Measurements from ENCODE around the gene AOX1. TPM values are rescaled to one million over a fixed set of nuclear protein-coding genes. Genes with fewer than 3 reads are reported as not detected.
A peak's percentile ranks its signal among the peaks of the same experiment; 100 is the strongest.

Gene AOX1
- total and polyA plus RNA-seq, 2 of the 8 experiments (the other 6 are each of a cell fraction or from before 2014, with no cell fraction given): 5.6 to 8.3 TPM

DNA sequence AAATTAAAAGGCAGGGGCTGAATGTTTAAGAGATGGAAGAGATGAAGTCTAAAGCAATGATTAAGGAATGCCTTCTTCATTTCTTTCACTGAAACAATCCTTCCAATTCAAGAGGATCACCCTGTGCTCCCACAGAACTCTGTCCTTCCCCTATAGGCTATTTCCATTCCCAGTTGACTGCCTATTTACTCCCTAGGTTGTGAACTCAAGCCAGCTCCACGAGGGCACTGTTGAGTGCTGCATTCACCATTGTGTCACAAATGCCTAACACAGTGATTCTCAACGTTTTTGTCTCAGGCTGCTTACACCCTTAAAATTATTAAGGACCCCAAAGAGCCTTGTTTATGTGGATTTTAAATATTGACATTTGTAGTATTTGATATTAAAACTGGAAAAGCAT lies 112.4 kb downstream of the AOX1 start:
- no peak overlapping the region for H3K9ac ChIP-seq (replicated peaks in 1 of 4; ENCODE audit: extremely low read depth in 1 of 4, low read depth in 3 of 4, low read length in 3 of 4)
- H3K23ac ChIP-seq (ENCODE audit: insufficient read length): no peak overlapping the region
- H2BK20ac ChIP-seq (ENCODE audit: low read length): no peak overlapping the region
- no peak overlapping the region for H3K14ac ChIP-seq (ENCODE audit: insufficient read length)
- H3K4me3 ChIP-seq (ENCODE audit: extremely low read depth in 1 of 4, insufficient read depth in 2 of 4, low read depth in 3 of 4, low read length in 4 of 4): no peak overlapping the region
- DNase-seq (ENCODE audit: low read depth in 1 of 2, low spot score in 2 of 2): no peak
- FAIRE-seq: no peak
- H3K56ac ChIP-seq (replicated peaks; ENCODE audit: insufficient read length, low read depth, low read length): no peak overlapping the region
- no peak overlapping the region for H2BK12ac ChIP-seq (ENCODE audit: low read depth, low read length)
- H4K20me1 ChIP-seq (replicated peaks in 1 of 2; ENCODE audit: control insufficient read depth in 1 of 2, insufficient read depth in 2 of 2, low read length in 2 of 2): no peaks in the 10 kb centered on the region
- H4K8ac ChIP-seq (ENCODE audit: extremely low read depth, insufficient read depth, low read length): no peak overlapping the region
- H2BK15ac ChIP-seq (ENCODE audit: low read length): no peak overlapping the region
- H4K91ac ChIP-seq (replicated peaks; ENCODE audit: insufficient read length, low read length): no peak overlapping the region
- H3K27ac ChIP-seq (ENCODE audit: low read depth, low read length): no peak overlapping the region
- WGBS, 2 experiments (ENCODE audit: extremely low coverage in 1 of 2, insufficient coverage in 1 of 2, insufficient read length in 1 of 2, insufficient replicate concordance in 2 of 2, low coverage in 1 of 2, low lambda C conversion rate in 2 of 2, missing lambda C conversion rate in 1 of 2): 39% methylated on average over 2 of the region's 2 CpGs; no CpG with 5 or more reads in 1 of the 2 experiments
- H3K4me1 ChIP-seq (replicated peaks in 1 of 4; ENCODE audit: control insufficient read depth in 3 of 4, insufficient read depth in 4 of 4, low read length in 3 of 4): peaks cover 0 to 2% (median 0%) of the 10 kb centered on the region in 4 experiments; a peak in 2 of 7 replicates
- H2AK5ac ChIP-seq (ENCODE audit: low read depth, low read length): no peak overlapping the region
- no peak overlapping the region for H2AFZ ChIP-seq (ENCODE audit: low read length)
- H3K23me2 ChIP-seq (ENCODE audit: low read depth, low read length): no peaks in the 10 kb centered on the region
- H3K79me2 ChIP-seq (ENCODE audit: control insufficient read depth in 1 of 2, insufficient read depth in 2 of 2, low read length in 2 of 2): no peaks in the 10 kb centered on the region
- POLR2A ChIA-PET (ENCODE audit: partially characterized antibody): no interaction called here
- no peaks in the 10 kb centered on the region for H3K27me3 ChIP-seq (replicated peaks in 1 of 4; ENCODE audit: control insufficient read depth in 3 of 4, extremely low read depth in 1 of 4, insufficient read depth in 3 of 4, low read length in 3 of 4)
- no peaks in the 10 kb centered on the region for H3K36me3 ChIP-seq (ENCODE audit: control insufficient read depth in 2 of 4, insufficient read depth in 4 of 4, low read length in 3 of 4)
- no peak overlapping the region for H3K18ac ChIP-seq (ENCODE audit: extremely low read depth, low read length)
- no peak overlapping the region for H2BK5ac ChIP-seq (ENCODE audit: low read depth, low read length)
- H2BK120ac ChIP-seq (replicated peaks; ENCODE audit: low read depth, low read length): no peak overlapping the region
- CTCF ChIA-PET (ENCODE audit: partially characterized antibody): interaction anchor here (0.7 to 3.2 kb wide), 6 partner anchors 15 to 718 kb away, joined by 3 to 12 read pairs (median 3); no protein-coding TSS in a partner anchor
- no peak overlapping the region for H4K5ac ChIP-seq (ENCODE audit: insufficient read length, low read depth, low read length)
- no peak for TF ChIP-seq POLR2A (IDR thresholded peaks at IDR 0.05; ENCODE audit: control extremely low read depth in 1 of 2, low read depth in 2 of 2, low read length in 2 of 2)
- peak in 1 of 3 experiments; percentile 1; a peak in 1 of 4 replicates for TF ChIP-seq CTCF (IDR thresholded peaks at IDR 0.05; ENCODE audit: control extremely low read depth in 1 of 3, insufficient read depth in 1 of 3, low read depth in 1 of 3, low read length in 3 of 3)
- TF ChIP-seq RAD21 (IDR thresholded peaks at IDR 0.05 in 1 of 2, conservative IDR thresholded peaks at IDR 0.05 in 1 of 2; ENCODE audit: low read depth in 2 of 2, low read length in 2 of 2): 0 out of 4 replicates have a peak, but pooled peaks of 1 of the 2 experiments have one; percentile 7
- no peaks in the 10 kb centered on the region for H3K9me3 ChIP-seq (ENCODE audit: insufficient read depth in 2 of 2, low read depth in 1 of 2, low read length in 1 of 2)
- no peak overlapping the region for H3K4me2 ChIP-seq (ENCODE audit: insufficient read depth in 1 of 2, low read depth in 2 of 2, low read length in 2 of 2)
- no peaks in the 10 kb centered on the region for H3K79me1 ChIP-seq (ENCODE audit: low read depth, low read length)
- no peak overlapping the region for H3K4ac ChIP-seq (replicated peaks; ENCODE audit: insufficient read length, low read depth, low read length)
